Measurements from ENCODE around the gene MAP3K2. TPM values are rescaled to one million over a fixed set of nuclear protein-coding genes. Genes with fewer than 3 reads are reported as not detected.
"Not testable (repeated sequence)": the region's sequence is repeated elsewhere in the genome, so short reads cannot be mapped to it uniquely, and the experiment has no call there.

The MAP3K2 gene
- total and polyA plus RNA-seq, 2 of the 8 experiments (the other 6 are each of a cell fraction or from before 2014, with no cell fraction given): 2.0 to 23.2 TPM

- 78% methylated on average over 5 of the region's 6 CpGs; no CpG with 5 or more reads in 1 of the 2 experiments for WGBS, 2 experiments (ENCODE audit: extremely low coverage in 1 of 2, insufficient coverage in 1 of 2, insufficient read length in 1 of 2, insufficient replicate concordance in 2 of 2, low coverage in 1 of 2, low lambda C conversion rate in 2 of 2, missing lambda C conversion rate in 1 of 2)
- H3K18ac ChIP-seq (ENCODE audit: extremely low read depth, low read length); H4K91ac ChIP-seq (replicated peaks; ENCODE audit: insufficient read length, low read length); H3K56ac ChIP-seq (replicated peaks; ENCODE audit: insufficient read length, low read depth, low read length); H3K23me2 ChIP-seq (ENCODE audit: low read depth, low read length); H2BK120ac ChIP-seq (replicated peaks; ENCODE audit: low read depth, low read length); H3K9ac ChIP-seq (replicated peaks in 1 of 4; ENCODE audit: extremely low read depth in 1 of 4, low read depth in 3 of 4, low read length in 3 of 4); POLR2A ChIA-PET (ENCODE audit: partially characterized antibody); H3K4me2 ChIP-seq (ENCODE audit: insufficient read depth in 1 of 2, low read depth in 2 of 2, low read length in 2 of 2); H4K20me1 ChIP-seq (replicated peaks in 1 of 2; ENCODE audit: control insufficient read depth in 1 of 2, insufficient read depth in 2 of 2, low read length in 2 of 2); H3K23ac ChIP-seq (ENCODE audit: insufficient read length); H2BK15ac ChIP-seq (ENCODE audit: low read length); H3K36me3 ChIP-seq (ENCODE audit: control insufficient read depth in 2 of 4, insufficient read depth in 4 of 4, low read length in 3 of 4); H3K4me1 ChIP-seq (replicated peaks in 1 of 4; ENCODE audit: control insufficient read depth in 3 of 4, insufficient read depth in 4 of 4, low read length in 3 of 4); H2AFZ ChIP-seq (ENCODE audit: low read length); FAIRE-seq; H3K27ac ChIP-seq (ENCODE audit: low read depth, low read length); H3K4me3 ChIP-seq (ENCODE audit: extremely low read depth in 1 of 4, insufficient read depth in 2 of 4, low read depth in 3 of 4, low read length in 4 of 4); H2BK12ac ChIP-seq (ENCODE audit: low read depth, low read length); H2BK20ac ChIP-seq (ENCODE audit: low read length); H3K79me1 ChIP-seq (ENCODE audit: low read depth, low read length); H3K27me3 ChIP-seq (replicated peaks in 1 of 4; ENCODE audit: control insufficient read depth in 3 of 4, extremely low read depth in 1 of 4, insufficient read depth in 3 of 4, low read length in 3 of 4); DNase-seq (ENCODE audit: low read depth in 1 of 2, low spot score in 2 of 2); H4K8ac ChIP-seq (ENCODE audit: extremely low read depth, insufficient read depth, low read length); H4K5ac ChIP-seq (ENCODE audit: insufficient read length, low read depth, low read length); H3K14ac ChIP-seq (ENCODE audit: insufficient read length); H2BK5ac ChIP-seq (ENCODE audit: low read depth, low read length); H3K4ac ChIP-seq (replicated peaks; ENCODE audit: insufficient read length, low read depth, low read length); H3K9me3 ChIP-seq (ENCODE audit: insufficient read depth in 2 of 2, low read depth in 1 of 2, low read length in 1 of 2); H2AK5ac ChIP-seq (ENCODE audit: low read depth, low read length): not testable (repeated sequence)
- CTCF ChIA-PET (ENCODE audit: partially characterized antibody): interaction anchor here (0.7 kb wide), 1 partner anchor 9 kb away, joined by 3 read pairs; no protein-coding TSS in a partner anchor
- peaks cover 0 to 48% of the 10 kb centered on the region in 2 experiments; a peak in 3 of 4 replicates for H3K79me2 ChIP-seq (ENCODE audit: control insufficient read depth in 1 of 2, insufficient read depth in 2 of 2, low read length in 2 of 2)
These were observed 33.7 kb downstream of the MAP3K2 start for GRCh38 chr2:127353873-127354676.

GRCh38 chr2:127353223-127353622 lies 34.6 kb downstream of the MAP3K2 start:
- H3K36me3 ChIP-seq (ENCODE audit: control insufficient read depth in 2 of 4, insufficient read depth in 4 of 4, low read length in 3 of 4); H2AK5ac ChIP-seq (ENCODE audit: low read depth, low read length); H3K18ac ChIP-seq (ENCODE audit: extremely low read depth, low read length); H3K56ac ChIP-seq (replicated peaks; ENCODE audit: insufficient read length, low read depth, low read length); H3K4ac ChIP-seq (replicated peaks; ENCODE audit: insufficient read length, low read depth, low read length); H2BK5ac ChIP-seq (ENCODE audit: low read depth, low read length); H4K91ac ChIP-seq (replicated peaks; ENCODE audit: insufficient read length, low read length); H4K20me1 ChIP-seq (replicated peaks in 1 of 2; ENCODE audit: control insufficient read depth in 1 of 2, insufficient read depth in 2 of 2, low read length in 2 of 2); FAIRE-seq; H3K79me1 ChIP-seq (ENCODE audit: low read depth, low read length); H2AFZ ChIP-seq (ENCODE audit: low read length); H3K23me2 ChIP-seq (ENCODE audit: low read depth, low read length); POLR2A ChIA-PET (ENCODE audit: partially characterized antibody); H3K27me3 ChIP-seq (replicated peaks in 1 of 4; ENCODE audit: control insufficient read depth in 3 of 4, extremely low read depth in 1 of 4, insufficient read depth in 3 of 4, low read length in 3 of 4); H3K9me3 ChIP-seq (ENCODE audit: insufficient read depth in 2 of 2, low read depth in 1 of 2, low read length in 1 of 2); H3K4me3 ChIP-seq (ENCODE audit: extremely low read depth in 1 of 4, insufficient read depth in 2 of 4, low read depth in 3 of 4, low read length in 4 of 4); H3K14ac ChIP-seq (ENCODE audit: insufficient read length); H3K27ac ChIP-seq (ENCODE audit: low read depth, low read length); H3K9ac ChIP-seq (replicated peaks in 1 of 4; ENCODE audit: extremely low read depth in 1 of 4, low read depth in 3 of 4, low read length in 3 of 4); CTCF ChIA-PET (ENCODE audit: partially characterized antibody); H4K5ac ChIP-seq (ENCODE audit: insufficient read length, low read depth, low read length); H2BK20ac ChIP-seq (ENCODE audit: low read length); H4K8ac ChIP-seq (ENCODE audit: extremely low read depth, insufficient read depth, low read length); H3K4me2 ChIP-seq (ENCODE audit: insufficient read depth in 1 of 2, low read depth in 2 of 2, low read length in 2 of 2); H3K4me1 ChIP-seq (replicated peaks in 1 of 4; ENCODE audit: control insufficient read depth in 3 of 4, insufficient read depth in 4 of 4, low read length in 3 of 4); DNase-seq (ENCODE audit: low read depth in 1 of 2, low spot score in 2 of 2); H2BK120ac ChIP-seq (replicated peaks; ENCODE audit: low read depth, low read length); H2BK12ac ChIP-seq (ENCODE audit: low read depth, low read length); H3K23ac ChIP-seq (ENCODE audit: insufficient read length); H2BK15ac ChIP-seq (ENCODE audit: low read length): not testable (repeated sequence)
- WGBS, 2 experiments (ENCODE audit: extremely low coverage in 1 of 2, insufficient coverage in 1 of 2, insufficient read length in 1 of 2, insufficient replicate concordance in 2 of 2, low coverage in 1 of 2, low lambda C conversion rate in 2 of 2, missing lambda C conversion rate in 1 of 2): 100% methylated on average over 12 of the region's 35 CpGs; no CpG with 5 or more reads in 1 of the 2 experiments
- H3K79me2 ChIP-seq (ENCODE audit: control insufficient read depth in 1 of 2, insufficient read depth in 2 of 2, low read length in 2 of 2): peaks cover 0 to 45% of the 10 kb centered on the region in 2 experiments; a peak in 3 of 4 replicates
